ENCODE data around the gene ABCC6. TPM values are rescaled to one million over a fixed set of nuclear protein-coding genes. Genes with fewer than 3 reads are reported as not detected.

The ABCC6 gene
- total and polyA plus RNA-seq, 9 donors = 0.12 to 2.0 (median 0.88) TPM

- no peaks in the 10 kb centered on the region for H3K27me3 ChIP-seq
- H3K9me3 ChIP-seq = no peaks in the 10 kb centered on the region
- H3K4me3 ChIP-seq = no peak overlapping the region
- H3K27ac ChIP-seq = no peak overlapping the region
- no peak for TF ChIP-seq POLR2A (IDR thresholded peaks at IDR 0.05)
- TF ChIP-seq CTCF (IDR thresholded peaks at IDR 0.05) = no peak
- no peak for TF ChIP-seq EP300 (IDR thresholded peaks at IDR 0.05)
- intact Hi-C loops (cut with DNase I) = no loop called here
- H3K4me1 ChIP-seq (ENCODE audit: insufficient read depth) = no peaks in the 10 kb centered on the region
- DNase-seq = no peak
- 77 to 81% (median 80%) methylated on average over 4 of the region's 4 CpGs for WGBS, 3 donors
- H3K36me3 ChIP-seq = no peaks in the 10 kb centered on the region
Measured at GRCh38 chr16:16140537-16140936, 82.8 kb downstream of the ABCC6 start.

- Histone ChIP-seq H3K4me1 (ENCODE audit: insufficient read depth) (no peaks in the 10 kb centered on the region), H3K27me3 (no peaks in the 10 kb centered on the region), H3K4me3 (no peak overlapping the region), H3K9me3 (no peaks in the 10 kb centered on the region), H3K27ac (no peak overlapping the region), H3K36me3 (no peaks in the 10 kb centered on the region)
- no peak for TF ChIP-seq POLR2A (IDR thresholded peaks at IDR 0.05)
- TF ChIP-seq EP300 (IDR thresholded peaks at IDR 0.05) = no peak
- TF ChIP-seq CTCF (IDR thresholded peaks at IDR 0.05) = no peak
- DNase-seq = no peak
- intact Hi-C loops (cut with DNase I) = no loop called here
- WGBS, 3 donors = 86 to 93% (median 91%) methylated on average over 7 of the region's 7 CpGs
Measured at GRCh38 chr16:16139806-16140205, 83.5 kb downstream of the ABCC6 start.

- Histone ChIP-seq H3K4me1 (ENCODE audit: insufficient read depth) (no peaks in the 10 kb centered on the region), H3K36me3 (no peaks in the 10 kb centered on the region), H3K9me3 (no peaks in the 10 kb centered on the region), H3K27me3 (no peaks in the 10 kb centered on the region), H3K27ac (no peak overlapping the region), H3K4me3 (no peak overlapping the region)
- TF ChIP-seq CTCF (IDR thresholded peaks at IDR 0.05) = no peak
- TF ChIP-seq EP300 (IDR thresholded peaks at IDR 0.05) = no peak
- TF ChIP-seq POLR2A (IDR thresholded peaks at IDR 0.05) = no peak
- no peak for DNase-seq
- 93 to 96% (median 95%) methylated on average over 10 of the region's 10 CpGs for WGBS, 3 donors
- intact Hi-C loops (cut with DNase I) = no loop called here
Measured at GRCh38 chr16:16139061-16139460, 84.2 kb downstream of the ABCC6 start.

GRCh38 chr16:16138034-16138635, 85.2 kb downstream of the ABCC6 start:
- WGBS, 3 donors = 95 to 97% (median 96%) methylated on average over 15 of the region's 15 CpGs
- Histone ChIP-seq H3K36me3 (no peaks in the 10 kb centered on the region), H3K4me1 (ENCODE audit: insufficient read depth) (no peaks in the 10 kb centered on the region), H3K27me3 (no peaks in the 10 kb centered on the region), H3K27ac (no peak overlapping the region), H3K4me3 (no peak overlapping the region), H3K9me3 (no peaks in the 10 kb centered on the region)
- intact Hi-C loops (cut with DNase I) = no loop called here
- TF ChIP-seq EP300 (IDR thresholded peaks at IDR 0.05) = no peak
- TF ChIP-seq POLR2A (IDR thresholded peaks at IDR 0.05) = no peak
- TF ChIP-seq CTCF (IDR thresholded peaks at IDR 0.05) = no peak
- no peak for DNase-seq

Data from ovary (tissue), 9 donors.